Skeletal muscle satellite cell (primary cell): ENCODE data around the gene TCEA3.
A peak's percentile ranks its signal among the peaks of the same experiment; 100 is the strongest.

Experiments
- H3K27me3 ChIP-seq: 2 replicates; pipeline ENCODE4 v1.7.0; 2013; ENCODE audit warnings: low read length; ENCODE audit not compliant: control insufficient read depth, insufficient read depth
- H3K36me3 ChIP-seq: 2 replicates; pipeline ENCODE4 v1.7.0; 2013; ENCODE audit warnings: mild to moderate bottlenecking, control low read depth, low read length; ENCODE audit not compliant: insufficient read depth
- H3K4me1 ChIP-seq: 2 replicates; pipeline ENCODE4 v1.7.0; 2013; ENCODE audit warnings: low read length; ENCODE audit not compliant: control insufficient read depth, insufficient read depth
- H3K4me2 ChIP-seq: 2 replicates; pipeline ENCODE4 v1.7.0; 2013; ENCODE audit warnings: mild to moderate bottlenecking, low read length
- H3K4me3 ChIP-seq: 2 replicates; pipeline ENCODE4 v1.7.0; 2013; ENCODE audit warnings: low read length
- H3K9ac ChIP-seq: 2 replicates; pipeline ENCODE4 v1.7.0; 2013; ENCODE audit warnings: mild to moderate bottlenecking, low read depth, low read length, moderate library complexity
- H3K9me3 ChIP-seq: replicated peaks from 2 replicates; pipeline ENCODE4 v1.7.0; 2013; ENCODE audit warnings: mild to moderate bottlenecking, control low read depth, low read length

TCEA3 gene

DNA sequence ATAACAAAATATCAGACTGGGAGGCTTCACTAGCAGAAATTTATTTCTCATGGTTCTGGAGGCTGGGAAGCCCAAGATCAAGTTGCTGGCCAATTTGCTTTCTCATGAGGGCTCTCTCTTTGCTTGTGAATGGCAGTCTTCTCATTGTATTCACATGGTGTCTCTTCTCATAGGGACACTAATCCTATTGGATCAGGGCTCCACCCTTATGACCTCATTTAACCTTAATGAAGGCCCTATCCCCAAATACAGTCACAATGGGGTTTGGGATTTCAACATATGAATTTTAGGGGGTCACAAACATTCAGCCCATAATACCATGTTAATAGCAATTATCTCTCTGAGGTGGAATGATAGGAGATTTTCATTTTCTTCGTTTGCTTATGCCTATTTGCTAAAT lies 25.3 kb downstream of the TCEA3 start:
- Histone ChIP-seq H3K4me1 (peaks cover 29% of the 10 kb centered on the region), H3K4me3 (no peak overlapping the region)

DNA sequence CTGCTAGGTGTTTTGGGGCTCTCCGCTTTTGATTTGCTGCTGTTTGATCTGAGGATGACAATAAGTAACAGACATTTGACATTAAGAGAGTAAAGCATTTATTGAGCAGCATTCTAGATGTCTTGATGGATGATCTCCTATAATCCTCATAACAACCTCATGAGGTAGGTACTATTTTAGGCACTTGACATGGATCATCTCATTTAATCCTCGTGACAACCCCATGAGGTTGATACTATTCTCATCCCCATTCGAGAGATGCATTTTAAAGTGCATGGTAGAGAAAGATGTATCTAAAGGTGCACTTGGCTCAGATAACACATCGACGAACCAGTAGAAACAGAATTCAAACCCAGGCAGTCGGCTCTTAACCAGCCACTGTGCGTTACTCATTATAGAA lies 26.6 kb downstream of the TCEA3 start:
- Histone ChIP-seq H3K36me3 (no peaks in the 10 kb centered on the region), H3K9me3 (no peaks in the 10 kb centered on the region), H3K4me3 (no peak overlapping the region), H3K9ac (no peak overlapping the region), H3K4me2 (no peak overlapping the region), H3K27me3 (no peaks in the 10 kb centered on the region), H3K4me1 (peaks cover 26% of the 10 kb centered on the region)

More for the DNA sequence above, 25.3 kb downstream of the TCEA3 start:
- H3K9me3 ChIP-seq = no peaks in the 10 kb centered on the region
- no peak overlapping the region for H3K4me2 ChIP-seq
- H3K27me3 ChIP-seq = no peaks in the 10 kb centered on the region
- H3K36me3 ChIP-seq = no peaks in the 10 kb centered on the region
- no peak overlapping the region for H3K9ac ChIP-seq

DNA sequence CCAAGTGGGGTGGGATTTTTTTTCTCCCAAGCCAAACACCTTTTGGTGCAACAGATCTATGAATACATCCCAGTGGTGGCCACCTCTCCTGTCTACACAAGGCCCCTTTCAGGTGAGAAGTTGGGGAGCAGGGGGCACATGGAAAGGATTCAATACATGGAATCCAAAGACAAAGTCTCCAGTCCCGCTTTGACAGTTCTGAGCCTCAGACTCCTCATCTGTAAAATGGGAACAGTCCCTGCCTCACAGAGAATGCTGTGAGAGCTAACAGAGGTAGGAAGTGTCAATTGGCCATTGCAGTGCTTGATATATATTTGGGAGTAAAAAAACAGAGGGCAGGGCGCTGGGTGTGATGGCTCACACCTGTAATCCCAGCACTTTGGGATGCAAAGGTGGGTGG lies 28.2 kb downstream of the TCEA3 start:
- H3K36me3 ChIP-seq = no peaks in the 10 kb centered on the region
- no peaks in the 10 kb centered on the region for H3K9me3 ChIP-seq
- H3K4me2 ChIP-seq = no peak overlapping the region
- H3K27me3 ChIP-seq = no peaks in the 10 kb centered on the region
- H3K4me1 ChIP-seq = peaks cover 20% of the 10 kb centered on the region
- H3K9ac ChIP-seq = no peak overlapping the region
- H3K4me3 ChIP-seq = no peak overlapping the region

DNA sequence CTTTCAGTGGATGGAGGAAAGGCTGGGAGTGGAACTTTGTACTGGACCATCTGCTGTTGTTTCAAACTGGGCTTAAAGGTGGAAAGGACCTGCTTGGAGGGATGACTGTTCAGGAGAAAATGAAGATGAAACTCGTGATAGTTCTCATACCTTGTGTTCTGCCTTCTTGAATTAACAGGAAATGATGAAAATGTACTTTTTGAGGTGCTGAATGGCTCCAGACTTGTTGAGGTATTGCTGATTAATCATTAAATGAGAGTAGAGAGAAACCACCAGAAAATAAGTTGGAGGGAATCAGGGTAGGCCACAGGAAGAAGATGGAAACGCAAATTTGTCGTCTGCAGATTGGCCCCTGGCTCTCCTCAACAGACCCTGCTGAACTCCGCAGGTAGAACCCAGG lies 28.7 kb downstream of the TCEA3 start:
- Histone ChIP-seq H3K9ac (no peak overlapping the region), H3K4me1 (peaks cover 20% of the 10 kb centered on the region), H3K27me3 (no peaks in the 10 kb centered on the region), H3K9me3 (no peaks in the 10 kb centered on the region), H3K4me2 (no peak overlapping the region), H3K4me3 (no peak overlapping the region), H3K36me3 (no peaks in the 10 kb centered on the region)

DNA sequence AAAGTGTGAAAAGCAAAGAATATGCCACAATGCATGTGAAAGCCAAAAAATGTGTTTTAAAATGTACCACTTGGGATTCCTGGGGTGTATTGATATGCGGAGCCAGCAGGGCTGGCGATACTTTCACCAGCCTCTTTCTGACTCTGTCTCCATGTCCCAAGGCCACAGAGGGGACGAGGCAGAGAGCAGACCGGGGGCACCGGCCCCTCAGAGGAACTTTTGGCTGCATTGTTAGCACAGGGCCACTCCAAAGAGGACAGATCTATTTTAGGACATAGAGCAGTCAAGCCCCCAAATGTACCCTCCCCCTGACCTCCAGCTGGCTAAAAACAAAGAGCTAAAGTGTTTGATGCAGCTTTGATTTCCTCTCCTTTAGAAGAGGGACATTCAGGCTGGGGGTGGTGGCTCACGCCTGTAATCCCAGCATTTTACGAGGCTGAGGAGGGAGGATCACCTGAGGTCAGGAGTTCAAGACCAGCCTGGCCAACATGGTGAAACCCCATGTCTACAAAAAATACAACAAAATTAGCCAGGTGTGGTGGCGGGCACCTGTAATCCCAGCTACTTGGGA lies 29.3 kb downstream of the TCEA3 start:
- H3K9me3 ChIP-seq = no peaks in the 10 kb centered on the region
- peaks cover 20% of the 10 kb centered on the region for H3K4me1 ChIP-seq
- H3K9ac ChIP-seq = no peak overlapping the region
- no peaks in the 10 kb centered on the region for H3K27me3 ChIP-seq
- H3K36me3 ChIP-seq = no peaks in the 10 kb centered on the region
- H3K4me3 ChIP-seq = no peak overlapping the region
- H3K4me2 ChIP-seq = peak overlapping the region; percentile 20

DNA sequence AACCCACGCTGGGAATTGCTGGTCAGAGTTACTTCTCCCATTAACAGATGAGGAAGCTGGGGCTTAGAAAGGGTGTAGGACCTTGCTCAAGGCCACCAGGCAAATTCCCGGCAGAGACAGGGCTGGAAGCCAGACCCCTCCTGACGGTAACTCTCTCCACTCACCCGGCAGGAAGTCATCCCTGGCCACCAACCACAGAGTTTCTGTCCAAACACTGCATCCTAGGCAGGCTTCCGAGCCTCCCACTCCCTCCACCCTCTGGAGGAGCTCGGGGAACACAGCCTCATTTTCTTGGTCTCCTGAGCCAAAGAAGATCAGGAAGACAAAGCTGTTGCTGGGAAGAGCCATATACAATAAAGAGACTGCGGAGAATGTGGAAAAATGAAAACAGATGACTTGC lies 29.9 kb downstream of the TCEA3 start:
- Histone ChIP-seq H3K9me3 (no peaks in the 10 kb centered on the region), H3K4me1 (peaks cover 20% of the 10 kb centered on the region), H3K4me3 (no peak overlapping the region), H3K36me3 (no peaks in the 10 kb centered on the region), H3K4me2 (peak overlapping the region; percentile 20), H3K27me3 (no peaks in the 10 kb centered on the region), H3K9ac (no peak overlapping the region)

DNA sequence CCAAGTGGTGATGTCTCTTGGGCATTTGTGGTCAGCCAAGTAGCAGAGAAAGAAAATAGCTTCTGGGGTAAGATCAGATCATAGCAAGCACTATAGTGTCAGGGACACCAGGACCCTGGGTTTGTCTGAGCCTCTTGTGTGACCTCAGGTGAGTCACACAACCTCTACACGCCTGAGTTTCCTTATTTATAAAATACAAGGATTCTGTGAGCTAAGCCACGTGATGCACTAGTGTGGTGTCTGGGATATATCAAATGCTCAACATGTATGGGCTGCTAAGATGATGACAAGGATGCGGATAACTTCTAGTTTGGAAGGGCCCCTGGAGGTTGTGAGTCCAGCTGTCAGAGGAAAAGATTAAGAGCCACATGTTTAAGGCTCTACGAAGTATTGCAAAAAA lies 30.4 kb downstream of the TCEA3 start:
- Histone ChIP-seq H3K36me3 (no peaks in the 10 kb centered on the region), H3K9ac (no peak overlapping the region), H3K27me3 (no peaks in the 10 kb centered on the region), H3K4me1 (peaks cover 20% of the 10 kb centered on the region), H3K9me3 (no peaks in the 10 kb centered on the region), H3K4me3 (no peak overlapping the region), H3K4me2 (no peak overlapping the region)

DNA sequence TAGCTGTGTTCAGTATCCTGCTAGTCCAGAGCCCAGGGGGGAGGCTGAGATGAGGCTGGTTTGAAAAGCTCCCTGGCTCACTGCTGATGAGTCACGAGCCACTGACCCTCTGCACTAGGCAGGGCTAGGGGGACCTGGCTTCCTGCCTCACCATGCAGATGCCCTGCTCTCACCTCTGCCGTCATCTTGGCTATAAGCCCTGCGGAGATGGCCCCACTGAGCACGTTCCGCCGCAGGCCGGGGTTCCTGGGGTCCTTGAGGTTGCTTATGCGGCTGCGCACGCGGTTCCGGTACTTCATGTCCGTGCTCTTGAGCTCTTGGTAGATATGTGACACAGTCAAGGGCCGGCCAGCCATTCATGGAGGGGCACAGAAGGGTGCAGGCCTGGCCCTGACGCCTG lies 30.8 kb downstream of the TCEA3 start:
- Histone ChIP-seq H3K9ac (no peak overlapping the region), H3K27me3 (no peaks in the 10 kb centered on the region), H3K9me3 (no peaks in the 10 kb centered on the region), H3K4me1 (peaks cover 20% of the 10 kb centered on the region), H3K4me3 (no peak overlapping the region), H3K36me3 (no peaks in the 10 kb centered on the region), H3K4me2 (no peak overlapping the region)

DNA sequence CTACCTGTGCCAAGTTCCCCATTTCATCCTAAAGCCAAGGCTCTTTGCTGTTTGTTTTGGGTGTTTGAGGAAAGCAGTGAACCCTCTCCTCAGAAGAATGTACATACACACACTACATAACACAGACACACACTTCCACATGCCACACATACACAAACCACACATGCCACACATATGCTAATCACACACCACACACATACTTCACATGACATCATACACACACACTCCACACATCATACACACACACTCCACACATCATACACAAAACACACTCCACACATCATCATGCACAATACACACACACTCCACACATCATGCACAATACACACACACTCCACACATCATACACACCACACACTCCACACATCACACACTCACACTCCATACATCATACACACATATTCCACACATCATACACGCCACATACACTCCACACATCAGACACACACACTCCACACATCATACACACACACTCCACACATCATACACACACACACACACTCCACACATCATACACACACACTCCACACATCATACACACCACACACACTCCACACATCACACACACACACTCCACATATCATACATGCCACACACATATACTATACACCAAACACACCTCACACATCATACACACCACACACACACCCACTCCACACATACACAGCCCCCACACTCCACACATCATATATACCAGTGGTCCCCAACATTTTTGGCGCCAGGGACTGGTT lies 32.3 kb downstream of the TCEA3 start:
- H3K4me3 ChIP-seq = no peak overlapping the region

DNA sequence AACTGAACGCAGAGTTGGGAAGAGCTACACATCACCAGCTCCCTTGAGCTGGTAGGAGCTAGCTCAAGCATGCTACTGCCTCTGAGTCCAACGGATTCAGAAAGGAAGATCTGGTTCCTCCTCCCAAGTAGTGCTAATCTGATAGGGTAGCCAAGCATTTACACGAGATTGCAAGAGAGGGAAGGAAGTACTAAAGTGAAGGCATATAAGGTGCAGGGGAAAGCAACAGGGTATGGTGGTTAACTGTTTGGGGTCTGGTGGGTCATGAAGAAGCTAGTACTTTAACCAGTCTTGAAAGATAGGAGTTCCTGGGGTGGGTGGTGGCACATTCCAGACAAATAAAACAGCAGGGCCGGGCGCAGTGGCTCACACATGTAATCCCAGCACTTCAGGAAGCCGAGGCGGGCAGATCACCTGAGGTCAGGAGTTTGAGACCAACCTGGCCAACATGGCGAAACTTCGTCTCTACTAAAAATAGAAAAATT lies 34.7 kb downstream of the TCEA3 start:
- Histone ChIP-seq H3K4me1 (peaks cover 22% of the 10 kb centered on the region), H3K4me2 (no peak overlapping the region), H3K36me3 (no peaks in the 10 kb centered on the region), H3K4me3 (no peak overlapping the region), H3K9ac (no peak overlapping the region), H3K9me3 (no peaks in the 10 kb centered on the region), H3K27me3 (no peaks in the 10 kb centered on the region)

More for the DNA sequence above, 32.3 kb downstream of the TCEA3 start:
- no peaks in the 10 kb centered on the region for H3K27me3 ChIP-seq
- H3K9ac ChIP-seq = no peak overlapping the region
- no peaks in the 10 kb centered on the region for H3K9me3 ChIP-seq
- H3K4me1 ChIP-seq = peaks cover 20% of the 10 kb centered on the region
- H3K4me2 ChIP-seq = no peak overlapping the region
- H3K36me3 ChIP-seq = no peaks in the 10 kb centered on the region

DNA sequence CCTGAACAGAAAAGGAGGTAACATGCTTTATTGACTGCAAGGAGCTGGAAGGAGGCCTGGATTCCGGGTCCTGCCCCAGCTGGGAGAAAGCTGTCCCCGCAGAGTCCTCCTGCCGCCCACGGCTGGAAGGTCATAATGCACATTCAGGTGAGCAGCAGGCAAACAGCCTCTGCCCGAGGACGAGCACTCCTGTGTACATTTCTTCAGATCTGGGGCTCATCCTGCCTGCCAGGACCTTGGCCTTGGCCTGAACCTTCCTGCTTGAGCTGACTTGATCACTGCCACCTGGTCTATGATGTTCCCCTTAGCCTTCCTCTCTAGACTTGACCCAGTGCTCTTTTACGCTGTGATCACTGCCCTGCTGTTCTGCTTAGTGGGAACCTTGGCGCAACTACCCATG lies 37.1 kb downstream of the TCEA3 start:
- Histone ChIP-seq H3K36me3 (no peaks in the 10 kb centered on the region), H3K9ac (no peak overlapping the region), H3K4me1 (peaks cover 11% of the 10 kb centered on the region), H3K27me3 (no peaks in the 10 kb centered on the region), H3K4me3 (no peak overlapping the region), H3K4me2 (no peak overlapping the region), H3K9me3 (no peaks in the 10 kb centered on the region)

DNA sequence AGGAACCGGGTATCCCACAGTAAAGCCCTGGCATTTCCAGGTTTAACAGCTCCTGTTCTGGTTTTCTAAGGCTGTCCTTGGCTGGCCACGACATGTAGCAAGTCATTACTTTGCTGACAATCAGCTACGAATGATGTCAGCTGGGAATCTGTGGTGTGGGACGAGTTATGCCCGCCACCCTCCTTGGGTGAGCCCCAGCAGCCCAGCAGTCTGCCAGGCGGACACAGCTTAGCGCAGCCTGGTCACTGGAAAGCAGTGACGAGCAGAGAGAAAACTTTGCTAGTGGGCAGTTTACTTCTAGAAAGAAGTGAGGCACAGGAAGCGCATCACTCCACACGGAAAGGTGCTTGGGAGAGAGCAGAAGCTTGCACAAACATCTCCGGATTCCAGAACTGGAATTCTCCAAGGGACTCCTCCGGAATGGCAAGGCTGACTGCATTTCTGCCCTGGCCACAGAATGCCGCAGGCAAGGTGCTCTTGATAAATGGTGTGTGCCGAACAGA lies 39.4 kb downstream of the TCEA3 start:
- no peaks in the 10 kb centered on the region for H3K9me3 ChIP-seq
- H3K4me3 ChIP-seq = no peak overlapping the region
- peaks cover 17% of the 10 kb centered on the region for H3K4me1 ChIP-seq
- H3K36me3 ChIP-seq = no peaks in the 10 kb centered on the region
- H3K27me3 ChIP-seq = no peaks in the 10 kb centered on the region
- no peak overlapping the region for H3K9ac ChIP-seq
- no peak overlapping the region for H3K4me2 ChIP-seq
